GM12878 (cell line): ENCODE data around the gene GALE. TPM values are rescaled to one million over a fixed set of nuclear protein-coding genes. Genes with fewer than 3 reads are reported as not detected.
A peak's percentile ranks its signal among the peaks of the same experiment; 100 is the strongest.

Experiments used
- ATF7 ChIP-seq: fragments of 450-650 bp; IDR thresholded peaks from 2 replicates; pipeline ENCODE4 v1.6.1; 2016; ENCODE audit warnings: low read depth, mild to moderate bottlenecking
- BCL11A ChIP-seq: IDR thresholded peaks from 2 replicates; pipeline ENCODE4 v1.6.1; 2011; ENCODE audit warnings: low read depth, low read length
- CBFB ChIP-seq: IDR thresholded peaks from 2 replicates; pipeline ENCODE4 v1.6.1; 2016; ENCODE audit warnings: antibody characterized with exemption, low read depth
- DPF2 ChIP-seq: fragments of 450-650 bp; IDR thresholded peaks from 2 replicates; pipeline ENCODE4 v1.6.1; 2017; ENCODE audit warnings: mild to moderate bottlenecking
- E2F4 ChIP-seq: IDR thresholded peaks from 2 replicates; pipeline ENCODE4 v1.6.1; 2012; ENCODE audit warnings: low read depth, low read length, improper control_type of control experiment
- EGR1 ChIP-seq, 2 experiments: IDR thresholded peaks; 1 replicate in 1 of 2; 2 replicates in 1 of 2; pipeline ENCODE4 v1.6.1; 2011 to 2012; ENCODE audit warnings: low read depth in 2 of 2, low read length in 2 of 2, borderline replicate concordance in 1 of 2, mild to moderate bottlenecking in 1 of 2, moderate library complexity in 1 of 2
- GATAD2B ChIP-seq: fragments of 450-650 bp; conservative IDR thresholded peaks from 2 replicates; pipeline ENCODE4 v1.6.1; 2017; ENCODE audit warnings: low read depth, mild to moderate bottlenecking, moderate library complexity
- JUND ChIP-seq: IDR thresholded peaks from 2 replicates; pipeline ENCODE4 v1.6.1; 2012; ENCODE audit warnings: low read depth, mild to moderate bottlenecking, low read length, improper control_type of control experiment, moderate library complexity
- KLF5 ChIP-seq: fragments of 450-650 bp; IDR thresholded peaks from 2 replicates; pipeline ENCODE4 v1.6.1; 2014; ENCODE audit warnings: mild to moderate bottlenecking; ENCODE audit not compliant: partially characterized antibody
- MEF2A ChIP-seq: IDR thresholded peaks from 2 replicates; pipeline ENCODE4 v1.6.1; 2011; ENCODE audit warnings: low read depth, mild to moderate bottlenecking, low read length, moderate library complexity; ENCODE audit not compliant: insufficient read depth
- MTA2 ChIP-seq: fragments of 450-650 bp; IDR thresholded peaks from 2 replicates; pipeline ENCODE4 v1.6.1; 2016; ENCODE audit warnings: low read depth, mild to moderate bottlenecking, moderate library complexity
- MTA3 ChIP-seq: IDR thresholded peaks from 2 replicates; pipeline ENCODE4 v1.6.1; 2012; ENCODE audit warnings: low read length, inconsistent platforms, borderline replicate concordance
- PBX3 ChIP-seq: IDR thresholded peaks from 2 replicates; pipeline ENCODE4 v1.6.1; 2011; ENCODE audit warnings: mild to moderate bottlenecking, low read depth, low read length, moderate library complexity; ENCODE audit not compliant: insufficient replicate concordance
- POLR2AphosphoS5 ChIP-seq: IDR thresholded peaks from 2 replicates; pipeline ENCODE4 v1.6.1; 2011; ENCODE audit warnings: mild to moderate bottlenecking, low read length, inconsistent platforms
- RAD21 ChIP-seq: IDR thresholded peaks from 2 replicates; pipeline ENCODE4 v1.6.1; 2011; ENCODE audit warnings: mild to moderate bottlenecking, low read depth, low read length, moderate library complexity; ENCODE audit not compliant: insufficient read depth
- STAT3 ChIP-seq: IDR thresholded peaks from 2 replicates; pipeline ENCODE4 v1.6.1; 2011; ENCODE audit warnings: low read depth, low read length, improper control_type of control experiment
- TCF3 ChIP-seq: IDR thresholded peaks from 2 replicates; pipeline ENCODE4 v1.6.1; 2012; ENCODE audit warnings: low read depth, mild to moderate bottlenecking, low read length, borderline replicate concordance; ENCODE audit not compliant: insufficient read depth
- YBX1 ChIP-seq: fragments of 450-650 bp; IDR thresholded peaks from 2 replicates; pipeline ENCODE4 v1.6.1; 2016; ENCODE audit warnings: antibody characterized with exemption
- ZBTB11 ChIP-seq: fragments of 450-650 bp; formaldehyde crosslinking; IDR thresholded peaks from 2 replicates; pipeline ENCODE4 v1.5.0; 2022; ENCODE audit warnings: mild to moderate bottlenecking, missing genetic modification characterization
- polyA plus RNA-seq, 11 experiments: library from polyadenylated mRNA; depleted of rRNA in 4 of 11; unstranded in 6 of 11; stranded (reverse) in 5 of 11; fragments of >200 nt; fragmentation: Nextera tagmentation in 4 of 11; fragmentation: Illumina TruSeq in 1 of 11; extraction: Ambion mirVana in 4 of 11; extraction: Trizol in 1 of 11; gene quantifications; 1 replicate in 1 of 11; 2 replicates in 10 of 11; pipeline versions ENCODE4 v1.2.1 to v1.2.3, GENCODE V29; 2011 to 2016; ENCODE audit warnings: inconsistent platforms in 2 of 11, missing spikeins in 2 of 11, low read depth in 1 of 11
- total RNA-seq, 4 experiments: library from RNA; depleted of rRNA in 3 of 4; stranded (reverse); fragments of >200 nt in 3 of 4; fragmentation: Illumina TruSeq in 1 of 4; extraction: Trizol in 1 of 4; gene quantifications; 2 replicates each; pipeline versions ENCODE4 v1.2.1 to v1.2.3, GENCODE V29; 2013 to 2021
- TF ChIP-seq, protein P1 (sequence below): fragments of 450-650 bp; IDR thresholded peaks from 2 replicates; pipeline ENCODE4 v1.6.1; 2017; ENCODE audit warnings: low read depth, mild to moderate bottlenecking, moderate library complexity
- TF ChIP-seq, protein P2 (sequence below): fragments of 450-650 bp; IDR thresholded peaks from 2 replicates; pipeline ENCODE4 v1.6.1; 2016; ENCODE audit warnings: mild to moderate bottlenecking

The GALE gene
- total and polyA plus RNA-seq, 10 of the 15 experiments (the other 5 are each of a cell fraction or from before 2014, with no cell fraction given): 4.2 to 93.7 (median 40.4) TPM

- TF ChIP-seq, protein P1, sequence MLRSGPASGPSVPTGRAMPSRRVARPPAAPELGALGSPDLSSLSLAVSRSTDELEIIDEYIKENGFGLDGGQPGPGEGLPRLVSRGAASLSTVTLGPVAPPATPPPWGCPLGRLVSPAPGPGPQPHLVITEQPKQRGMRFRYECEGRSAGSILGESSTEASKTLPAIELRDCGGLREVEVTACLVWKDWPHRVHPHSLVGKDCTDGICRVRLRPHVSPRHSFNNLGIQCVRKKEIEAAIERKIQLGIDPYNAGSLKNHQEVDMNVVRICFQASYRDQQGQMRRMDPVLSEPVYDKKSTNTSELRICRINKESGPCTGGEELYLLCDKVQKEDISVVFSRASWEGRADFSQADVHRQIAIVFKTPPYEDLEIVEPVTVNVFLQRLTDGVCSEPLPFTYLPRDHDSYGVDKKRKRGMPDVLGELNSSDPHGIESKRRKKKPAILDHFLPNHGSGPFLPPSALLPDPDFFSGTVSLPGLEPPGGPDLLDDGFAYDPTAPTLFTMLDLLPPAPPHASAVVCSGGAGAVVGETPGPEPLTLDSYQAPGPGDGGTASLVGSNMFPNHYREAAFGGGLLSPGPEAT: no peak; the same call in 1 of the 2 replicates
- no peak for TF ChIP-seq TCF3
- no peak for TF ChIP-seq STAT3
- TF ChIP-seq, protein P2, sequence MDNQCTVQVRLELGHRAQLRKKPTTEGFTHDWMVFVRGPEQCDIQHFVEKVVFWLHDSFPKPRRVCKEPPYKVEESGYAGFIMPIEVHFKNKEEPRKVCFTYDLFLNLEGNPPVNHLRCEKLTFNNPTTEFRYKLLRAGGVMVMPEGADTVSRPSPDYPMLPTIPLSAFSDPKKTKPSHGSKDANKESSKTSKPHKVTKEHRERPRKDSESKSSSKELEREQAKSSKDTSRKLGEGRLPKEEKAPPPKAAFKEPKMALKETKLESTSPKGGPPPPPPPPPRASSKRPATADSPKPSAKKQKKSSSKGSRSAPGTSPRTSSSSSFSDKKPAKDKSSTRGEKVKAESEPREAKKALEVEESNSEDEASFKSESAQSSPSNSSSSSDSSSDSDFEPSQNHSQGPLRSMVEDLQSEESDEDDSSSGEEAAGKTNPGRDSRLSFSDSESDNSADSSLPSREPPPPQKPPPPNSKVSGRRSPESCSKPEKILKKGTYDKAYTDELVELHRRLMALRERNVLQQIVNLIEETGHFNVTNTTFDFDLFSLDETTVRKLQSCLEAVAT: peak; percentile 78
- TF ChIP-seq GATAD2B: no peak
- TF ChIP-seq POLR2AphosphoS5: peak; percentile 16; the same call in 1 of the 2 replicates
- TF ChIP-seq RAD21: no peak
- TF ChIP-seq CBFB: peak; percentile 49; the same call in 1 of the 2 replicates
- no peak for TF ChIP-seq E2F4
- TF ChIP-seq BCL11A: no peak
- TF ChIP-seq ZBTB11: no peak
- no peak for TF ChIP-seq EGR1 (IDR thresholded peaks at IDR 0.05; ENCODE audit: borderline replicate concordance in 1 of 2, low read depth in 2 of 2, low read length in 2 of 2)
- peak; percentile 54; the same call in 1 of the 2 replicates for TF ChIP-seq MTA2
- TF ChIP-seq YBX1: no peak
- no peak for TF ChIP-seq PBX3
- TF ChIP-seq ATF7: peak; percentile 87
- TF ChIP-seq DPF2: peak; percentile 26; the same call in 1 of the 2 replicates
- no peak for TF ChIP-seq KLF5
- TF ChIP-seq MEF2A: peak; percentile 72; the same call in 1 of the 2 replicates
- TF ChIP-seq JUND: no peak
- peak; percentile 67; the same call in 1 of the 2 replicates for TF ChIP-seq MTA3
These were observed 25.4 kb upstream of the GALE start (continued) for GRCh38 chr1:23825762-23826522.
